NCI-H128 (cell line): ENCODE results near the gene CTSW.

ENCODE experiments used
- DNase-seq: peaks from one replicate; lab custom pipeline; 2025; ENCODE audit not compliant: unreplicated experiment; lab: John Stamatoyannopoulos, UW

CTSW gene

GRCh38 chr11:65854852-65855837 is 24.5 kb upstream of the CTSW start:
- DNase-seq, result no peak

DNA sequence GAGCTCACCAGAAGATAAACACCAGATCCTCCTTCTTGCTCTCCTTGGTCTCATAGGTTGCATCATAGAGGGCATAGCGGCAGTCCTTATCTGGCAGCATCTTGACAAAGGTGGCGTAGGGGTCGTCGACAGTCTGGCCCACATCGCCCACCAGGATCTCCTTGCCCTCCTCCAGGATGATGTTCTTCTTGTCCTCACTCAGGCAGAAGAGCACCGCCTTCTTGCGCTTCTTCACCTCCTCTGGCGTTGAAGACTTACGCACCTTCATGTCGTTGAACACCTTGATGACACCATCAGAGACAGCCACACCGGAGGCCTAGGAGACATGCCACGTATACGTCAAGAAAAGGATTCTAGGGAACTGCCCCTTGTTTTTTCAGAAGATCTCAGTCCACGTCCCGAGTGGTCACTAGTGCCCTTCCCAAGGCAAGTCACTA is 23.7 kb upstream of the CTSW start:
- DNase-seq, result no peak

GRCh38 chr11:65856689-65857499 is 22.7 kb upstream of the CTSW start:
- no peak for DNase-seq

DNA sequence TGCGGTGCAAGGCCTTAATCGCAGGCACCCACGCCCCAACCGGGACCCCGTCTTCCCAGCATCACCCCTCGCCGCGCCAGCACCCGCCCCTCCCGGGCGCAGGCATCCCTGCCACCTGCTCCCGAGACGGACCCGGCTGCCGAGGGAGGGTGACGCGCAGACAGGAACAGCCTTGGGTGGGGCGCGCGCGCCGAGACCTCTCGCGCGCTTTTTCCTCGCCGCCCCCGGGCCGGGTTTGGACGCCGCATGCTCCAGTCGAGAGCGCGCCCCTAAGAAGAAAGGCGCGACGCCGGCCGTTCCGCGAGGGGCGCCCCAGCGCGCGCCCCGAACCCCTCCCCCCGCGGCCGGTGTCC is 22.2 kb upstream of the CTSW start:
- no peak for DNase-seq

GRCh38 chr11:65857853-65858680 is 21.6 kb upstream of the CTSW start, which contains the start of gene CFL1:
Gene CFL1, minus strand, starts transcription at chr11:65858180. Its CDS starts 81 bp downstream, at chr11:65858099.
- DNase-seq, result peak; percentile 95

DNA sequence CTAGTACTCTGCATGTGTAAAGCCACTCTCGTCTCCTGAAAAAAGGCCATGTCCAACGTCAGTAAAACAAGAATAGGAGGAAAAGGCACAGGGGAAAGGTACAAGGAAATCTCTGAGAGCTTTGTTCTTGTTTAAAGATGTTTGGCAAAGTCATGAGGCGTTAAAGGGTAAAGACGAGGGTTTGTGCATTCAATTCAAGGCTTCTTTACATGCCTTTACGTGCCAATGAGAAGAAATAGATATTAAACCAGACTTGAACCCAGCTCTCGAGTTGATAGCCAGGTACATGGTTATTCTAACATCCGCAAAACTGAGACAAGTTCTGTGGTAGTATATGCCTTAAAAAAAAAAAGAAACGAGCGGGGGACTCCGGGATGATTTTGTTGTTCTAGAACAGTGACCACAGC is 21.0 kb upstream of the CTSW start:
- no peak for DNase-seq

DNA sequence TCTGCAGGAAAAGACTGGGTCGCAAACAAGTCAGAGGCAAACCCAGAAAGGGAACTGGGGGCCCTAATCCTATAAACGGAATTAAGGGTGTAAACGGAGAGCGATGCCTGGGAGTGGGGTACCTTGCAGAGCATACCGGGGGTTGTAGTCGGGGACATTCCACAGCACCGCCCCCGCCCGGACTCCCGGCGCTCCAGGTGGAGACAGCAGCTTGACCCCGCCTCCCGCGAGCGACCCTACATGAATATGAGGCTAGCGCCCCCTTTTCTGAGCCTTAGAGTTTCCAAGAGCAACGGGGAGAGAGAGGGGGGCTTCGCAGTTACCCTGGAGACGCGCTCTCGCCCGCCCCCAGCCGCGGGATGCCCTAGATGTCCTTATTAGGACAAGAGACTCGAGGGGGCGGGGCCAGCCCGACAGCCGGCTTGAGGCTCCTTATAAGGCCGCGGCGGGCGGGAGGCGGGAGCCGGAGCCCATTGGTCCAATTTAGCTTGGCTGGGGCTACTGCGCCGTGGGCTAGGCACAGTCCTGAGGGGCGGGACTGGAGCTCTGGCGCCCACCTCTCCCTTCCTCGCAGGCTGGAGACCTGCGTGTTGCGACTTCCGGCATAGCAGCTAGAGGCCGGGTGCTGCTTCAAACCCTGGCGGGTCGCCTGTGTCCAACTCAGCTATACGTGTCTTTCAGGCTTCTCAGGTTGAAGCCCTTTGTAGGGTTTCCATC is 20.4 kb upstream of the CTSW start:
- DNase-seq, result peak; percentile 94

DNA sequence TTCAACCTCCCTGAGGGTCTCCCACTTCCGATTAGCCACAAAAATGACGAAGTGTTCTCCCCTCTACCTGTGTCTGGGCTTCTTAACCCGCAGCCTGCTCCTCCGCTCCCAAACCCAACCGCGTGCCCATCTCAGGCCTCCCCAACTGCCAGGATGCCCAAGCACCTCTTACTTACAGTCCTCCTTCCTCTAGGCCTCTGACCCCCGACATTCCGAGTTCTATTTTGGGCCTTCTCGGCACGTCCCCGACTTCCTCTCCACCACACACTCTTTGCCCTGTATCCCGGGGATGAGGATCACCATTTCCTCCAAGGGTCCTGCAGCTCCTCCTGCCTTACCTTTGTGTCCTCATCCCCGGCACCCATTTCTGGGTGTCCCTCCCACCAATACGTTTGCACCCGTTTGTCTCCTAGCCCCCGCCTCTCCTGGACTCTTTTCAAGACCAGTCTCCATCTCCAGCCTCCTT is 19.8 kb upstream of the CTSW start:
- no peak for DNase-seq

- DNase-seq, result peak; percentile 96
These were observed 19.1 kb upstream of the CTSW start, which contains the start of gene MUS81 for GRCh38 chr11:65860278-65861164. Gene MUS81, plus strand, starts transcription at chr11:65860433. Its CDS starts 321 bp downstream, at chr11:65860754.

- no peak for DNase-seq
These were observed 18.5 kb upstream of the CTSW start for GRCh38 chr11:65861165-65861505.

- DNase-seq, result no peak
These were observed 18.0 kb upstream of the CTSW start for GRCh38 chr11:65861533-65862183.

DNA sequence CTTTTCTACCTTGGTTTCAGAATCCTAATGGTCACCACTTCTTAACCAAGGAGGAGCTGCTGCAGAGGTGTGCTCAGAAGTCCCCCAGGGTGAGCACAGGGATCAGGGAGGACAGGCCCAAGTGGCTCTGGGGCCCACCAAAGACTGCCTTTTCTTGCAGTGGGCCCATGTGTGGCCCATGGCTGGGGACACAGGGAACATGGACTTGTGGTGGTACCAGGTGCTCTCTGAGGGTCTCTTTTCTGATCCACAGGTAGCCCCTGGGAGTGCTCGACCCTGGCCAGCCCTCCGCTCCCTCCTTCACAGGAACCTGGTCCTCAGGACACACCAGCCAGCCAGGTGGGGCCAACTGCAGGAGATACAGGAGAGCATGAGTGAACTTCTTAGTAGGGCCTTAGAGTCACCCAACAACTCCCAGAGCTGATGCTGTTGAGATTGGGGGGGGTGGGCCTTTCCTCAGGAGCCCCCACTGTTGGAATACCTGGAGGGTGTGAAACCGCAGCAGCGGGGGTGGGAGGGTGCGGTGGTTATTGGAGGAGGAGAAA is 17.4 kb upstream of the CTSW start:
- DNase-seq, result no peak

DNA sequence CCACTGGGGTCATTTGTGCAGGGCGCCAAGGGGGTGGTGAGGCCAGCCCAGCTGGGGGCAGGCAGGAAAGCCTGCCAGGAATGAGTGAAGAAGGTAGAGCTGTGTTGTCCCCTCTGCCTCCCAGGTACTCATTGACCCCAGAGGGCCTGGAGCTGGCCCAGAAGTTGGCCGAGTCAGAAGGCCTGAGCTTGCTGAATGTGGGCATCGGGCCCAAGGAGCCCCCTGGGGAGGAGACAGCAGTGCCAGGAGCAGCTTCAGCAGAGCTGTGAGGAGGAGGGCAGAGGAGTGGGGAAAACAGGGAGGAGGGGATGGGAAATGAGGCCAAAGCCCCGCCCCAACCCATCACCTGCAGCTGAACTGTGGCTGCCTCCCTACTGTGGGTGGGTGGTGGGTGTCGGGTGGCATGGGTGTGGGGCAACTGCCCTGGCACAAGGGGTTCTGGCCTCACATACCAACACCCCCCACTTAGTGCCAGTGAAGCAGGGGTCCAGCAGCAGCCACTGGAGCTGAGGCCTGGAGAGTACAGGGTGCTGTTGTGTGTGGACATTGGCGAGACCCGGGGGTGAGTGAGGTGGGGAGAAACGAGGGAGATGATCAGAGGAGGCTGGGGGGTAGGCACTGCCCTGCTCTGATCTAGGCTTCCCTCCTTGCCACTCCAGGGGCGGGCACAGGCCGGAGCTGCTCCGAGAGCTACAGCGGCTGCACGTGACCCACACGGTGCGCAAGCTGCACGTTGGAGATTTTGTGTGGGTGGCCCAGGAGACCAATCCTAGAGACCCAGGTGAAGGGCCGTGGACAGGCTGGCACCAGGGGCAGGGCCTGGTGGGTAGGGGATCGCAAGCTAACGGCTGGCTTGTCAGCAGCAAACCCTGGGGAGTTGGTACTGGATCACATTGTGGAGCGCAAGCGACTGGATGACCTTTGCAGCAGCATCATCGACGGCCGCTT is 16.4 kb upstream of the CTSW start:
- DNase-seq, result no peak

GRCh38 chr11:65863889-65864705 is 15.5 kb upstream of the CTSW start:
- no peak for DNase-seq

- no peak for DNase-seq
These were observed 14.7 kb upstream of the CTSW start for GRCh38 chr11:65864706-65865471.
